ENCODE results near the gene POLR3E.

The POLR3E gene

DNA sequence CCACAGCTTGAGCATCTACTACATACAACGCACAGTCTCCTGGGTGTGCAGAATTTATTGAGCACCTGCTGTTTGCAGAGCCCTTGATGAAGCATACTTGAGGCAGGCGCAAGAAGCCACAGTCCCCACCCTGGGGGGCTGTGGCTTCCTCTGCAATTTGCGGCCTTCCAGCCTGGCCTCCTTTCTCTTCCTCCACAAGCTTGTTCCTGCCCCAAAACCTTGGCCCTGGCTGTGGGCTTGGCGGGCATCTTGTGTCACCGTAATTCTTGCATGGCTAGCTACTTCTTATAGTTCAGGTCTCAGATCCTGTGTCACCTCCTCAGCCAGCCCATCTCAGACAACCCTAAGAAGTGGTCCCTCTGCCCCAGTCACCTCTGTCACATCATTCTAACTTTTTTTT, 43.9 kb upstream of the POLR3E start:
- Histone ChIP-seq H3K4me2 (ENCODE audit: low read depth, low read length, poor library complexity, severe bottlenecking) (no peak overlapping the region), H4K20me1 (ENCODE audit: low read depth, low read length) (no peaks in the 10 kb centered on the region), H2AFZ (ENCODE audit: low read depth, low read length, severe bottlenecking) (no peak overlapping the region), H3K9me2 (replicated peaks; ENCODE audit: insufficient read depth, low read length) (no peaks in the 10 kb centered on the region), H3F3A (ENCODE audit: insufficient read depth) (no peaks in the 10 kb centered on the region), H3K4me3 (ENCODE audit: insufficient read depth, low read length, poor library complexity, severe bottlenecking) (no peak overlapping the region), H3K79me2 (ENCODE audit: insufficient read depth, low read length) (no peaks in the 10 kb centered on the region), H3K27me3 (ENCODE audit: low read length) (no peaks in the 10 kb centered on the region), H3K9me3 (ENCODE audit: insufficient read depth, low read length) (0 out of 2 replicates have a peak, but pooled peaks cover 6% of the 10 kb centered on the region), H3K36me3 (ENCODE audit: low read length) (peaks cover 3% of the 10 kb centered on the region; the same call in 1 of the 2 replicates), H3K9ac (ENCODE audit: low read length) (no peak overlapping the region), H3K27ac (ENCODE audit: low read depth, low read length) (no peak overlapping the region)
- TF ChIP-seq CTCF (IDR thresholded peaks at IDR 0.05; ENCODE audit: insufficient read depth, low read length, poor library complexity, severe bottlenecking): no peak
- TF ChIP-seq EZH2phosphoT487 (conservative IDR thresholded peaks at IDR 0.05; ENCODE audit: low read length): no peak

DNA sequence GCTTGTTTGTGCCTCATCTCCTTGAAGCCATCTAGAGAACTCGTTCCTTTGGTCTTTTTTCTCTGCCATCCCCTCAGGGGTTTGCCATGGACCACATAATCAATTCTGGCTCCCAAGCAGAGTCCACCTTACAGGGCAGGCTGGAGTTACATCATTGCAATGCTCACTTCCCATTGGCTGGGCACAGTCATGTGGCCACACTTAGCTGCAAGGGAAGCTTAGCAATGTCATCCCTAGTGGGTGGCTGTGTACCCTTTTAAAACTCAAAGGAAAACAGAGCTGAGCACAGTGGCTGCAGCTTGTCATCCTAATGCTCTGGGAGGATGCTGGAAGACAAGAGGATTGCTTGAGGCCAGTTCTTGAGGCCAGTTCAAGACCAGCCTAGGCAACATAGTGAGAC, 41.9 kb upstream of the POLR3E start:
- H3F3A ChIP-seq (ENCODE audit: insufficient read depth): no peaks in the 10 kb centered on the region
- TF ChIP-seq CTCF (IDR thresholded peaks at IDR 0.05; ENCODE audit: insufficient read depth, low read length, poor library complexity, severe bottlenecking): no peak
- no peak for TF ChIP-seq EZH2phosphoT487 (conservative IDR thresholded peaks at IDR 0.05; ENCODE audit: low read length)
- H3K9me3 ChIP-seq (ENCODE audit: insufficient read depth, low read length): 0 out of 2 replicates have a peak, but pooled peaks cover 6% of the 10 kb centered on the region
- no peaks in the 10 kb centered on the region for H3K27me3 ChIP-seq (ENCODE audit: low read length)
- no peak overlapping the region for H3K4me2 ChIP-seq (ENCODE audit: low read depth, low read length, poor library complexity, severe bottlenecking)
- H3K9me2 ChIP-seq (replicated peaks; ENCODE audit: insufficient read depth, low read length): no peaks in the 10 kb centered on the region
- H3K4me3 ChIP-seq (ENCODE audit: insufficient read depth, low read length, poor library complexity, severe bottlenecking): no peak overlapping the region
- H3K36me3 ChIP-seq (ENCODE audit: low read length): peaks cover 15% of the 10 kb centered on the region
- H3K79me2 ChIP-seq (ENCODE audit: insufficient read depth, low read length): no peaks in the 10 kb centered on the region
- H2AFZ ChIP-seq (ENCODE audit: low read depth, low read length, severe bottlenecking): no peak overlapping the region
- H3K9ac ChIP-seq (ENCODE audit: low read length): no peak overlapping the region
- H4K20me1 ChIP-seq (ENCODE audit: low read depth, low read length): no peaks in the 10 kb centered on the region
- no peak overlapping the region for H3K27ac ChIP-seq (ENCODE audit: low read depth, low read length)

GRCh38 chr16:22257440-22257839, 39.8 kb upstream of the POLR3E start:
- Histone ChIP-seq H3K27ac (ENCODE audit: low read depth, low read length) (no peak overlapping the region), H2AFZ (ENCODE audit: low read depth, low read length, severe bottlenecking) (no peak overlapping the region), H3K9ac (ENCODE audit: low read length) (no peak overlapping the region), H3K4me2 (ENCODE audit: low read depth, low read length, poor library complexity, severe bottlenecking) (no peak overlapping the region), H4K20me1 (ENCODE audit: low read depth, low read length) (no peaks in the 10 kb centered on the region), H3F3A (ENCODE audit: insufficient read depth) (no peaks in the 10 kb centered on the region), H3K36me3 (ENCODE audit: low read length) (peaks cover 15% of the 10 kb centered on the region), H3K9me2 (replicated peaks; ENCODE audit: insufficient read depth, low read length) (no peaks in the 10 kb centered on the region), H3K27me3 (ENCODE audit: low read length) (no peaks in the 10 kb centered on the region), H3K9me3 (ENCODE audit: insufficient read depth, low read length) (0 out of 2 replicates have a peak, but pooled peaks cover 6% of the 10 kb centered on the region), H3K79me2 (ENCODE audit: insufficient read depth, low read length) (no peaks in the 10 kb centered on the region), H3K4me3 (ENCODE audit: insufficient read depth, low read length, poor library complexity, severe bottlenecking) (no peak overlapping the region)
- TF ChIP-seq EZH2phosphoT487 (conservative IDR thresholded peaks at IDR 0.05; ENCODE audit: low read length) (no peak), CTCF (IDR thresholded peaks at IDR 0.05; ENCODE audit: insufficient read depth, low read length, poor library complexity, severe bottlenecking) (no peak)

Data from SU-DHL-6 (cell line).